Measurements from ENCODE around the gene DARS1. TPM values are rescaled to one million over a fixed set of nuclear protein-coding genes. Genes with fewer than 3 reads are reported as not detected.
"Not testable (repeated sequence)": the region's sequence is repeated elsewhere in the genome, so short reads cannot be mapped to it uniquely, and the experiment has no call there.

The DARS1 gene
- total RNA-seq, 2 donors from 2014 or later = 53.8 to 72.1 TPM

GRCh38 chr2:135987441-135987840, 2.0 kb upstream of the DARS1 start:
- peaks cover 20% of the 10 kb centered on the region for H3K4me1 Mint-ChIP-seq
- ATAC-seq = no peak
- H3K27me3 Mint-ChIP-seq = no peaks in the 10 kb centered on the region
- H3K9me3 ChIP-seq (ENCODE audit: control insufficient read depth, low read length, poor library complexity, severe bottlenecking) = no peaks in the 10 kb centered on the region
- H3K36me3 Mint-ChIP-seq (ENCODE audit: low read depth) = peaks cover 2% of the 10 kb centered on the region
- peak overlapping the region; percentile 98 for H3K27ac Mint-ChIP-seq
- DNase-seq = no peak
- no peak overlapping the region for H3K4me3 Mint-ChIP-seq

GRCh38 chr2:135986507-135986906, 1.1 kb upstream of the DARS1 start:
- peaks cover 21% of the 10 kb centered on the region for H3K4me1 Mint-ChIP-seq
- ATAC-seq = no peak

GRCh38 chr2:135985826-135986393, 484 bp upstream of the DARS1 start:
- Mint-ChIP-seq H3K27me3 (no peaks in the 10 kb centered on the region), H3K27ac (peak overlapping the region; percentile 98), H3K4me3 (peak overlapping the region; percentile 96), H3K36me3 (ENCODE audit: low read depth) (peaks cover 2% of the 10 kb centered on the region), H3K4me1 (peaks cover 21% of the 10 kb centered on the region)
- ATAC-seq (peak; percentile 74), DNase-seq (peak in 1 of 3 donors; percentile 43)
- no peaks in the 10 kb centered on the region for H3K9me3 ChIP-seq (ENCODE audit: control insufficient read depth, low read length, poor library complexity, severe bottlenecking)

More at GRCh38 chr2:135986507-135986906, 1.1 kb upstream of the DARS1 start:
- H3K4me3 Mint-ChIP-seq = peak overlapping the region; percentile 96
- DNase-seq = no peak
- peak overlapping the region; percentile 98 for H3K27ac Mint-ChIP-seq
- no peaks in the 10 kb centered on the region for H3K27me3 Mint-ChIP-seq
- no peaks in the 10 kb centered on the region for H3K9me3 ChIP-seq (ENCODE audit: control insufficient read depth, low read length, poor library complexity, severe bottlenecking)
- H3K36me3 Mint-ChIP-seq (ENCODE audit: low read depth) = peaks cover 2% of the 10 kb centered on the region

- no peak for ATAC-seq
- H3K27me3 Mint-ChIP-seq = no peaks in the 10 kb centered on the region
- peak overlapping the region; percentile 98 for H3K27ac Mint-ChIP-seq
- H3K36me3 Mint-ChIP-seq (ENCODE audit: low read depth) = peaks cover 6% of the 10 kb centered on the region
- H3K9me3 ChIP-seq (ENCODE audit: control insufficient read depth, low read length, poor library complexity, severe bottlenecking) = no peaks in the 10 kb centered on the region
- H3K4me3 Mint-ChIP-seq = peak overlapping the region; percentile 96
- no peak for DNase-seq
- H3K4me1 Mint-ChIP-seq = peaks cover 27% of the 10 kb centered on the region
These were observed 1.0 kb downstream of the DARS1 start for GRCh38 chr2:135984199-135985017.

GRCh38 chr2:135980434-135981079, 4.9 kb downstream of the DARS1 start:
- no peak for ATAC-seq
- Mint-ChIP-seq H3K36me3 (ENCODE audit: low read depth) (peaks cover 10% of the 10 kb centered on the region), H3K4me3 (peak overlapping the region; percentile 36), H3K27me3 (no peaks in the 10 kb centered on the region), H3K4me1 (peaks cover 37% of the 10 kb centered on the region), H3K27ac (peak overlapping the region; percentile 90)
- no peak for DNase-seq
- H3K9me3 ChIP-seq (ENCODE audit: control insufficient read depth, low read length, poor library complexity, severe bottlenecking) = no peaks in the 10 kb centered on the region

GRCh38 chr2:135975702-135976101, 9.7 kb downstream of the DARS1 start:
- Mint-ChIP-seq H3K36me3 (ENCODE audit: low read depth) (peaks cover 14% of the 10 kb centered on the region), H3K4me3 (no peak overlapping the region), H3K27ac (no peak overlapping the region), H3K27me3 (no peaks in the 10 kb centered on the region), H3K4me1 (peaks cover 35% of the 10 kb centered on the region)
- H3K9me3 ChIP-seq (ENCODE audit: control insufficient read depth, low read length, poor library complexity, severe bottlenecking) = no peaks in the 10 kb centered on the region
- DNase-seq (no peak), ATAC-seq (no peak)

GRCh38 chr2:135974036-135974435, 11.4 kb downstream of the DARS1 start:
- H3K27ac Mint-ChIP-seq = no peak overlapping the region

GRCh38 chr2:135969655-135970387, 15.6 kb downstream of the DARS1 start:
- no peak for DNase-seq
- H3K4me3 Mint-ChIP-seq = no peak overlapping the region
- peaks cover 20% of the 10 kb centered on the region for H3K4me1 Mint-ChIP-seq
- ATAC-seq = no peak
- H3K9me3 ChIP-seq (ENCODE audit: control insufficient read depth, low read length, poor library complexity, severe bottlenecking) = no peaks in the 10 kb centered on the region
- peaks cover 5% of the 10 kb centered on the region for H3K36me3 Mint-ChIP-seq (ENCODE audit: low read depth)
- peak overlapping the region; percentile 86 for H3K27ac Mint-ChIP-seq
- H3K27me3 Mint-ChIP-seq = no peaks in the 10 kb centered on the region

More at GRCh38 chr2:135974036-135974435, 11.4 kb downstream of the DARS1 start:
- ATAC-seq (no peak), DNase-seq (no peak)
- H3K36me3 Mint-ChIP-seq (ENCODE audit: low read depth) = peaks cover 10% of the 10 kb centered on the region
- peaks cover 25% of the 10 kb centered on the region for H3K4me1 Mint-ChIP-seq
- H3K9me3 ChIP-seq (ENCODE audit: control insufficient read depth, low read length, poor library complexity, severe bottlenecking) = no peaks in the 10 kb centered on the region
- no peak overlapping the region for H3K4me3 Mint-ChIP-seq
- H3K27me3 Mint-ChIP-seq = no peaks in the 10 kb centered on the region

GRCh38 chr2:135965756-135966155, 19.7 kb downstream of the DARS1 start:
- H3K36me3 Mint-ChIP-seq (ENCODE audit: low read depth) = no peaks in the 10 kb centered on the region

GRCh38 chr2:135964404-135964803, 21.0 kb downstream of the DARS1 start:
- peak overlapping the region; percentile 96 for H3K27ac Mint-ChIP-seq
- H3K27me3 Mint-ChIP-seq; DNase-seq; H3K9me3 ChIP-seq (ENCODE audit: control insufficient read depth, low read length, poor library complexity, severe bottlenecking); H3K4me3 Mint-ChIP-seq; H3K36me3 Mint-ChIP-seq (ENCODE audit: low read depth); ATAC-seq: not testable (repeated sequence)
- peaks cover 34% of the 10 kb centered on the region for H3K4me1 Mint-ChIP-seq

More at GRCh38 chr2:135965756-135966155, 19.7 kb downstream of the DARS1 start:
- Mint-ChIP-seq H3K4me1 (peaks cover 26% of the 10 kb centered on the region), H3K27ac (peak overlapping the region; percentile 67), H3K4me3 (no peak overlapping the region), H3K27me3 (no peaks in the 10 kb centered on the region)
- no peaks in the 10 kb centered on the region for H3K9me3 ChIP-seq (ENCODE audit: control insufficient read depth, low read length, poor library complexity, severe bottlenecking)
- ATAC-seq (no peak), DNase-seq (no peak)

GRCh38 chr2:135963841-135964240, 21.6 kb downstream of the DARS1 start:
- Mint-ChIP-seq H3K36me3 (ENCODE audit: low read depth) (peaks cover 2% of the 10 kb centered on the region), H3K4me3 (no peak overlapping the region), H3K27ac (peak overlapping the region; percentile 96), H3K4me1 (peaks cover 34% of the 10 kb centered on the region), H3K27me3 (no peaks in the 10 kb centered on the region)
- DNase-seq = no peak
- no peak for ATAC-seq
- no peaks in the 10 kb centered on the region for H3K9me3 ChIP-seq (ENCODE audit: control insufficient read depth, low read length, poor library complexity, severe bottlenecking)

GRCh38 chr2:135962366-135963123, 22.9 kb downstream of the DARS1 start:
- Mint-ChIP-seq H3K27ac (peak overlapping the region; percentile 96), H3K4me3 (peak overlapping the region; percentile 69), H3K27me3 (no peaks in the 10 kb centered on the region), H3K36me3 (ENCODE audit: low read depth) (peaks cover 2% of the 10 kb centered on the region), H3K4me1 (peaks cover 34% of the 10 kb centered on the region)
- ATAC-seq (peak; percentile 30), DNase-seq (no peak)
- no peaks in the 10 kb centered on the region for H3K9me3 ChIP-seq (ENCODE audit: control insufficient read depth, low read length, poor library complexity, severe bottlenecking)
